ENCODE measurements around the gene OR14A16.
A peak's percentile ranks its signal among the peaks of the same experiment; 100 is the strongest.

Gene OR14A16

DNA sequence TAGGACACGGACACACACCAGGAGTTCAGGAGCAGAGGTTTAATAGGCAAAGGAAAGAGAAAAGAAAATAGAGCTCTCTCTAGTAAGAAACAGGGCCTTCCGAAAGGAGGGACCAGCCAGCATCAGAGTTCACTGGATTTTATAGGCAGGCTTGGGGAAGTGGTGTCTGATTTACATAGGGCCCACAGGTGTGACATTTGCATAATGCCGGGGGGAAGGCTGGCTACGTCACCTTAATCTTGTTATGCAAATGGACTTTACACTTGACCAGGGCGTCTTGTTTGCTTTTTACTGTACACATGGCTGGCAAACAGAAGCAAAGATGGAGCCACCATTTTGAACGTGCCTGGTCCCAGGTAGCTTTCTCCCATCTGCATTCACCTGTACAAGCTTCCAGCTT, at the start of gene OR14A16:
Gene OR14A16 (minus strand): TSS at position 97 of the 400 bp plus-strand sequence. CDS start 8,390 bp downstream, outside the sequence.
- no peak for DNase-seq (ENCODE audit: low spot score)

DNA sequence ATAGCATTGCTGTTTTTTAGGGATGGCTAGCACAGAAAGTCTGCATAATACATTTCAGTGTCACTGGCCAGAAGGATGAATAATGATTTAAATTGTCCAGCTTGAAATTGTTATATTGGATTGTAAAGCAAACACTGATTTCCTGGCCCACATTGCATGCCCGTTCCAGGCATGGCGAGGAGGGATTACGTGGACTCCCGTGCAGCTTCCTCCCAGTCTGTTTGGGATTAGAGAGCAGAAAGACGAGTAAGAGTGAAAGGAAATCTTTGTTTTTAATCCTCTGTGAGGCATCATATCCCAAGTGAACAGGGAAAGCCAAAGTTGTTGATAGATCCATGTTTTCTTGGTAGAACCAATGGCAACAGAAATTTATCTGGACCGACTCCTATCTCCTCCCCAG, 41.5 kb upstream of the OR14A16 start:
- DNase-seq (ENCODE audit: low spot score): no peak

GRCh38 chr1:247864644-247865043, 40.7 kb upstream of the OR14A16 start:
- DNase-seq (ENCODE audit: low spot score): no peak

GRCh38 chr1:247862756-247863155, 38.8 kb upstream of the OR14A16 start:
- no peak for DNase-seq (ENCODE audit: low spot score)

- no peak for DNase-seq (ENCODE audit: low spot score)
Measured at GRCh38 chr1:247857985-247858619, 34.2 kb upstream of the OR14A16 start.

GRCh38 chr1:247857069-247857984, 33.4 kb upstream of the OR14A16 start, which contains the start of gene TRIM58:
TSS of gene TRIM58 (plus strand) at chr1:247857187. CDS start at chr1:247857247, 60 bp downstream.
- peak; percentile 90 for DNase-seq (ENCODE audit: low spot score)

GRCh38 chr1:247855911-247856310, 32.0 kb upstream of the OR14A16 start:
- DNase-seq (ENCODE audit: low spot score): no peak

GRCh38 chr1:247854899-247855545, 31.1 kb upstream of the OR14A16 start:
- DNase-seq (ENCODE audit: low spot score): no peak

- no peak for DNase-seq (ENCODE audit: low spot score)
Measured at GRCh38 chr1:247849616-247850015, 25.7 kb upstream of the OR14A16 start.

GRCh38 chr1:247848346-247848745, 24.4 kb upstream of the OR14A16 start:
- no peak for DNase-seq (ENCODE audit: low spot score)

- DNase-seq (ENCODE audit: low spot score): no peak
Measured at GRCh38 chr1:247845693-247846017, 21.7 kb upstream of the OR14A16 start.

DNA sequence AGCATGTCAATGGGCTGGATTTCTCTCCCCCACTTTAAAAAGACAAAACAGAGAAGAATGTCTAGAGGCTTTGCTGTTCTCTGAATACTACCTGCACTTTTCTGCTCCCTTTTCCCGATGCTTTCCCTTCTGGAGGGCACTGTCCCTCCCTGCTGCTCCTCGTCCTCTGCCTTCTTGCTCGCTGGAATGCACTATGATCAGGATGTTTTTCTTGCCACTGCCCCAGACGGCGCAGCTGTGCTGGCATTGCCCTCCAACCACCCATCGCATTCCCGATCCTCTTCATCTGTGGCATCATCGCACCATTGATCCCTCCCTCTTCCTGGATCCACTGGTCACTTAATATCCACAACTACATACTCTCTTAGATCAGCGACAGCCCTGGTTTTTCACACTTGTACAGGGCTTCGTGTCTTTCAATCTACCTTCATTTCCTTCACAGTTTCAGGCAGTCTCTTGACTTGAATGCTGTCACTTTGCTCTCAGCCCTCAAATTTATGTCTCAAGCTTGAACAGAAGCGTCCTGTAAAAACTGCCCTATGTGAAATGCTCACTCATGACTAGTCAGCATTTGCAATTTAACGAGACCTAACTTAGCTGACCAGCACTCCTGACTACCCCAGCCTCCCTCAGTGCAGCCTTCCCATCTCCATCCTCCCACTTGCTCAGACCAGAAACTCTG, 21.2 kb upstream of the OR14A16 start:
- DNase-seq (ENCODE audit: low spot score): no peak

DNA sequence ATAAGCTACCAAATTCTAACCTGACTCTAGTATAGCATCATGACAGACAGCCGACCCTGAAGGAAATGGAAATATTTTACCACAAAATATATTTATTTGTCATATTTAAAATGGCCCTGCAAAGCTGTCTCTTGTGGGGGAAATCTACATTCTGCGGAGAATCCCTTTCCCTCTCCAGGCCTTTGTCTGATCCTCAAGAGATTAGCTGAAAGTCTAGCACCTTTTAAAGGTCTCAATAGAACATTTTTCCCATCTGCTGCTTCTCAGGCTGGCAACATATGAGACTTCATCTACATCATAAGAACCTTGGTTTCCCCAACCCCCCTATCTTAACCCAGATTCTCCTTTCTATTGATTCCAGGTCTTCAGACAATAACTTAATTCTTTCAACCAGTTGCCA, 19.5 kb upstream of the OR14A16 start:
- DNase-seq (ENCODE audit: low spot score): no peak

DNA sequence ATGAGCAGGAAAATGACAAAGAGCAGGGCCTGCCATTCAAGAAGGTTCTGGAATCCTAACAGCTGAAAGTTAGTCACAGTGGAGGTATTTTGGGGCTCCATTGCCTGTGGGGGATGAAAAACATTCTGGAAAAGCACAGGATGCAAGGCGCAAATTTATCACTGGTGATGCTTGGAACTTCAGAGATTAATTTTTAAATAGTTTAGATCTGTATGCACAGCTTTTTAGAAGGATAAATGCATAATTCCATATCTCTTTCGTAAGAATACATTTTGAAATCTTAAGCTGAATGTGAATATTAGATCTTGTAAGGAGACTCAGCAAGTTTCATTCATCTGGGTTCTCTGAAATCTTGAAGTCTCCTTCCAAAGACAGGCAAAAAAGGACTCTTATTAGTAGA, 17.9 kb upstream of the OR14A16 start, which contains the start of gene OR11L1:
Gene OR11L1 (minus strand): TSS at position 101 of the 400 bp plus-strand sequence. CDS start 0 bp downstream, at position 101.
- DNase-seq (ENCODE audit: low spot score): no peak

GRCh38 chr1:247840818-247841217, 16.9 kb upstream of the OR14A16 start:
- no peak for DNase-seq (ENCODE audit: low spot score)

DNA sequence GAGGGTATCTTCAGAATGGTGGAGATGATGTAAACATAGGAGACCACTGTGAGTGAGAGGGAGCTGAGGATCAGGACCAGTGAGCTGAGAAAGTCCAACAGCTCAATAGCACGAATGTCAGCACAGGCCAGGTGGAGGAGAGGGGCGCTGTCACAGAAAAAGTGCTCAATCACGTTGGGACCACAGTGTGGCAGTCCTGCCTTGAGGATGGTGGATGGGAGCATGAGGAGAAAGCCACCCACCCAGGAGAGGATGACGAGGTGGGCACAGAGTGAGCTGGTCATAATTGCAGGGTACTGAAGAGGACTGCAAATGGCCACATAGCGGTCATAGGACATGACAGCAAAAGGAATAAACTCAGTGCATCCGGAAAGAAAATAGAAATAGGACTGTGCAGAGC, 9.7 kb upstream of the OR14A16 start:
- DNase-seq (ENCODE audit: low spot score): no peak

DNA sequence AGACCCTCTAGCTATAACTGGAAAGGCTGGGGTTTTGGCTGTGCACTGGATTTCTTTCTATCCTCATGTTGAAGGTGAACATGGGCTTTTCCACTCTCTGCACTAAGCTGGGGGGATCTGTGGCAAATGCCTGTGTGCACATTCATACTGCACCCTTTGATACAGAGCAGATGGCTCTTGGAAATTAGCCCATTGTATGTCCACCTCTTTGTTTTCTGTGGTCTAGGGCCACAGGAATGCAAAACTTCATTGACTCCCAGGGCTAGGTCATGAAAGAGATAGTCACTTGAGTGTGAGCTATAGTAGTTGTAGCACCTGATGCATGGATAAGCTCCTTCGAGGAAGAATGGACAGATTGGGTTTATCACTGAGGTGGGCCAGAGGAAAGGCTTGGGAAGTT, 5.7 kb upstream of the OR14A16 start:
- DNase-seq (ENCODE audit: low spot score): no peak

GRCh38 chr1:247825362-247825761, 1.4 kb upstream of the OR14A16 start:
- DNase-seq (ENCODE audit: low spot score): no peak

GRCh38 chr1:247822060-247822459, 1.9 kb downstream of the OR14A16 start:
- DNase-seq (ENCODE audit: low spot score): no peak

GRCh38 chr1:247812637-247813036, 11.3 kb downstream of the OR14A16 start:
- DNase-seq (ENCODE audit: low spot score): no peak

GRCh38 chr1:247797518-247797917, 26.4 kb downstream of the OR14A16 start:
- no peak for DNase-seq (ENCODE audit: low spot score)

GRCh38 chr1:247769603-247770002, 54.3 kb downstream of the OR14A16 start:
- no peak for DNase-seq (ENCODE audit: low spot score)

All from LoVo (cell line).